Astrocyte (in vitro differentiated cells and primary cell): ENCODE results near the gene C2orf92. TPM values are rescaled to one million over a fixed set of nuclear protein-coding genes. Genes with fewer than 3 reads are reported as not detected.

Experiments
- DNase-seq: peaks from one replicate; pipeline ENCODE4 v3.0.0-alpha.2; 2010; ENCODE audit warnings: low read depth
- FAIRE-seq: peaks from 2 replicates; lab custom pipeline; 2011; peaks lifted over from hg19 to GRCh38; lab: Jason Lieb, UNC
- H2AFZ ChIP-seq: 2 replicates; pipeline ENCODE4 v1.6.0; 2012; ENCODE audit warnings: low read depth, low read length, inconsistent platforms
- H3K27ac ChIP-seq: 2 replicates; pipeline ENCODE4 v1.5.1; 2011; ENCODE audit warnings: low read depth, low read length, inconsistent platforms
- H3K27me3 ChIP-seq: 2 replicates; pipeline ENCODE4 v1.6.0; 2011; ENCODE audit warnings: low read length, inconsistent platforms; ENCODE audit not compliant: insufficient read depth
- H3K36me3 ChIP-seq: 2 replicates; pipeline ENCODE4 v1.5.1; 2011; ENCODE audit warnings: low read length, inconsistent platforms; ENCODE audit not compliant: insufficient read depth
- H3K4me1 ChIP-seq: 2 replicates; pipeline ENCODE4 v1.5.1; 2011; ENCODE audit warnings: low read length, inconsistent platforms; ENCODE audit not compliant: insufficient read depth
- H3K4me2 ChIP-seq: 2 replicates; pipeline ENCODE4 v1.6.0; 2012; ENCODE audit warnings: low read length, inconsistent platforms
- H3K4me3 ChIP-seq: 2 replicates; pipeline ENCODE4 v1.5.1; 2011; ENCODE audit warnings: low read depth, mild to moderate bottlenecking, low read length, inconsistent platforms; ENCODE audit not compliant: insufficient read depth
- H3K79me2 ChIP-seq: 2 replicates; pipeline ENCODE4 v1.6.0; 2012; ENCODE audit warnings: mild to moderate bottlenecking, low read length, inconsistent platforms; ENCODE audit not compliant: insufficient read depth
- H3K9ac ChIP-seq: 2 replicates; pipeline ENCODE4 v1.6.0; 2012; ENCODE audit warnings: mild to moderate bottlenecking, low read length, inconsistent platforms
- H3K9me3 ChIP-seq: 2 replicates; pipeline ENCODE4 v1.5.1; 2012; ENCODE audit warnings: low read depth, mild to moderate bottlenecking, low read length, inconsistent platforms; ENCODE audit not compliant: insufficient read depth
- H4K20me1 ChIP-seq: 2 replicates; pipeline ENCODE4 v1.6.0; 2012; ENCODE audit warnings: low read length, inconsistent platforms; ENCODE audit not compliant: insufficient read depth
- H3K27ac Mint-ChIP-seq: one replicate; pipeline ENCODE4 v1.8.0; 2021; ENCODE audit warnings: mild to moderate bottlenecking, mixed read lengths; ENCODE audit not compliant: unreplicated experiment
- H3K27me3 Mint-ChIP-seq: one replicate; pipeline ENCODE4 v1.8.0; 2021; ENCODE audit warnings: low read depth, mixed read lengths; ENCODE audit not compliant: unreplicated experiment
- H3K36me3 Mint-ChIP-seq: one replicate; pipeline ENCODE4 v1.8.0; 2021; ENCODE audit warnings: low read depth, mixed read lengths; ENCODE audit not compliant: unreplicated experiment
- H3K4me1 Mint-ChIP-seq: one replicate; pipeline ENCODE4 v1.8.0; 2021; ENCODE audit warnings: low read depth, mixed read lengths; ENCODE audit not compliant: unreplicated experiment
- H3K4me3 Mint-ChIP-seq: one replicate; pipeline ENCODE4 v1.8.0; 2021; ENCODE audit warnings: mild to moderate bottlenecking, moderate library complexity, mixed read lengths; ENCODE audit not compliant: unreplicated experiment
- H3K9me3 Mint-ChIP-seq: one replicate; pipeline ENCODE4 v1.8.0; 2021; ENCODE audit warnings: mild to moderate bottlenecking, mixed read lengths; ENCODE audit not compliant: unreplicated experiment
- CTCF ChIP-seq: IDR thresholded peaks from 2 replicates; pipeline ENCODE4 v1.5.1; 2011; ENCODE audit warnings: low read depth, mild to moderate bottlenecking, inconsistent platforms, low read length, moderate library complexity; ENCODE audit not compliant: insufficient read depth
- EZH2 ChIP-seq: IDR thresholded peaks from 2 replicates; pipeline ENCODE4 v1.6.1; 2012; ENCODE audit warnings: mild to moderate bottlenecking, low read length, inconsistent platforms; ENCODE audit not compliant: insufficient read depth
- total RNA-seq: library from RNA; stranded (reverse); gene quantifications from 2 replicates; pipeline ENCODE4 v1.2.1, GENCODE V29; 2021

Gene C2orf92
- total RNA-seq, 1 donor from 2014 or later, result 15.3 TPM

GRCh38 chr2:97718051-97718882 is 48.8 kb downstream of the C2orf92 start:
- no peaks in the 10 kb centered on the region for H3K36me3 ChIP-seq
- Mint-ChIP-seq H3K27ac (no peak overlapping the region), H3K36me3 (no peaks in the 10 kb centered on the region), H3K27me3 (peaks cover 36% of the 10 kb centered on the region), H3K9me3 (no peaks in the 10 kb centered on the region), H3K4me1 (peaks cover 2% of the 10 kb centered on the region), H3K4me3 (no peak overlapping the region)
- no peak overlapping the region for H2AFZ ChIP-seq
- H3K4me2 ChIP-seq, result no peak overlapping the region
- FAIRE-seq, result no peak
- H3K9me3 ChIP-seq, result no peaks in the 10 kb centered on the region
- DNase-seq, result no peak
- H3K27me3 ChIP-seq, result no peaks in the 10 kb centered on the region
- H3K27ac ChIP-seq, result no peak overlapping the region
- no peaks in the 10 kb centered on the region for H3K79me2 ChIP-seq
- TF ChIP-seq EZH2 (no peak), CTCF (no peak)
- H3K9ac ChIP-seq, result no peak overlapping the region
- no peaks in the 10 kb centered on the region for H3K4me1 ChIP-seq
- no peaks in the 10 kb centered on the region for H4K20me1 ChIP-seq
- H3K4me3 ChIP-seq, result no peak overlapping the region

- no peaks in the 10 kb centered on the region for H3K79me2 ChIP-seq
- Mint-ChIP-seq H3K27ac (no peak overlapping the region), H3K36me3 (no peaks in the 10 kb centered on the region), H3K4me3 (no peak overlapping the region), H3K9me3 (no peaks in the 10 kb centered on the region), H3K27me3 (peaks cover 34% of the 10 kb centered on the region), H3K4me1 (no peaks in the 10 kb centered on the region)
- no peak overlapping the region for H3K4me3 ChIP-seq
- no peak overlapping the region for H3K9ac ChIP-seq
- no peak overlapping the region for H3K4me2 ChIP-seq
- H3K27me3 ChIP-seq, result peaks cover 2% of the 10 kb centered on the region
- no peaks in the 10 kb centered on the region for H4K20me1 ChIP-seq
- H3K27ac ChIP-seq, result no peak overlapping the region
- TF ChIP-seq CTCF (no peak), EZH2 (no peak)
- H3K36me3 ChIP-seq, result no peaks in the 10 kb centered on the region
- no peaks in the 10 kb centered on the region for H3K4me1 ChIP-seq
- H3K9me3 ChIP-seq, result no peaks in the 10 kb centered on the region
- no peak overlapping the region for H2AFZ ChIP-seq
- FAIRE-seq, result no peak
- DNase-seq, result no peak
Measured at GRCh38 chr2:97718942-97719341, 49.4 kb downstream of the C2orf92 start.
